Endothelial cell of umbilical vein (primary cell): ENCODE data around the gene FRS2. TPM values are rescaled to one million over a fixed set of nuclear protein-coding genes. Genes with fewer than 3 reads are reported as not detected.

Experiments used
- BruUV-seq: library from RNA; stranded (reverse); fragments of 400-500 nt; replicated peaks from 2 replicates; lab custom pipeline; 2021; lab: Mats Ljungman, UMichigan
- CTCF ChIA-PET: fragments of 300-600, 350-600 bp; sonication (Branson Sonifier 250); formaldehyde crosslinking; loops from one replicate; lab custom pipeline; 2021; ENCODE audit warnings: antibody characterized with exemption, inconsistent platforms; lab: Charles Lee
- POLR2A ChIA-PET: fragments of 300-600, 350-600 bp; sonication (Branson Sonifier 250); formaldehyde crosslinking; loops from one replicate; lab custom pipeline; 2021; ENCODE audit warnings: antibody characterized with exemption, inconsistent platforms; lab: Charles Lee
- DNase-seq: peaks from one replicate; pipeline ENCODE4 v3.0.0-alpha.2; 2011; ENCODE audit warnings: low read depth, low spot score
- FAIRE-seq: peaks from 2 replicates; lab custom pipeline; 2011; peaks lifted over from hg19 to GRCh38; lab: Jason Lieb, UNC
- H2AFZ ChIP-seq: 2 replicates; pipeline ENCODE4 v1.6.0; 2012; ENCODE audit warnings: low read depth, low read length, control low read depth, inconsistent platforms
- H3K27ac ChIP-seq: 2 replicates; pipeline ENCODE4 v1.5.1; 2011; ENCODE audit warnings: low read depth, mild to moderate bottlenecking, control low read depth, low read length, moderate library complexity; ENCODE audit not compliant: insufficient read depth
- H3K27me3 ChIP-seq, 2 experiments: 2 replicates each; pipeline versions ENCODE4 v1.6.0 to v1.6.1; 2011; ENCODE audit warnings: low read length in 2 of 2, mixed read lengths in 1 of 2; ENCODE audit not compliant: control insufficient read depth in 2 of 2, insufficient read depth in 2 of 2
- H3K36me3 ChIP-seq, 2 experiments: 2 replicates in 1 of 2; 3 replicates in 1 of 2; pipeline ENCODE4 v1.5.1; 2011; ENCODE audit warnings: low read length in 2 of 2, mild to moderate bottlenecking in 1 of 2, moderate library complexity in 1 of 2; ENCODE audit not compliant: control insufficient read depth in 2 of 2, insufficient read depth in 2 of 2; ENCODE audit errors: extremely low read depth in 1 of 2
- H3K4me1 ChIP-seq: 3 replicates; pipeline ENCODE4 v1.5.1; 2011; ENCODE audit warnings: mild to moderate bottlenecking, low read length; ENCODE audit not compliant: control insufficient read depth, insufficient read depth; ENCODE audit errors: extremely low read depth
- H3K4me2 ChIP-seq: 2 replicates; pipeline ENCODE4 v1.6.1; 2011; ENCODE audit warnings: low read length, control low read depth, mixed read lengths; ENCODE audit not compliant: insufficient read depth
- H3K4me3 ChIP-seq, 3 experiments: fragments of 200-600 bp in 1 of 3; sonication (generic), shearing (Covaris generic) in 1 of 3; replicated peaks in 1 of 3; 2 replicates each; pipeline ENCODE4 v1.5.1; 2011 to 2016; ENCODE audit warnings: control low read depth in 3 of 3, low read length in 3 of 3, mild to moderate bottlenecking in 2 of 3, inconsistent platforms in 1 of 3, low read depth in 1 of 3, moderate library complexity in 1 of 3; ENCODE audit not compliant: insufficient read depth in 1 of 3
- H3K79me2 ChIP-seq: 2 replicates; pipeline ENCODE4 v1.6.0; 2012; ENCODE audit warnings: low read length, inconsistent platforms; ENCODE audit not compliant: control insufficient read depth, insufficient read depth
- H3K9ac ChIP-seq: replicated peaks from 2 replicates; pipeline ENCODE3; 2011; ENCODE audit warnings: low read length, control low read depth; ENCODE audit not compliant: insufficient read depth; ENCODE audit errors: extremely low read depth
- H3K9me1 ChIP-seq: replicated peaks from 3 replicates; pipeline ENCODE4 v1.6.0; 2011; ENCODE audit warnings: mild to moderate bottlenecking, low read length; ENCODE audit not compliant: control insufficient read depth, insufficient read depth; ENCODE audit errors: extremely low read depth
- H3K9me3 ChIP-seq: replicated peaks from 2 replicates; pipeline ENCODE4 v1.5.1; 2012; ENCODE audit warnings: low read length, inconsistent platforms; ENCODE audit not compliant: control insufficient read depth, insufficient read depth
- H4K20me1 ChIP-seq: replicated peaks from 2 replicates; pipeline ENCODE3; 2011; ENCODE audit warnings: mild to moderate bottlenecking, low read length; ENCODE audit not compliant: control insufficient read depth, insufficient read depth; ENCODE audit errors: extremely low read depth
- EZH2 ChIP-seq: IDR thresholded peaks from 2 replicates; pipeline ENCODE4 v1.6.1; 2012; ENCODE audit warnings: borderline replicate concordance, low read depth, mild to moderate bottlenecking, moderate library complexity, low read length, inconsistent platforms; ENCODE audit not compliant: severe bottlenecking
- FOS ChIP-seq: IDR thresholded peaks from 2 replicates; pipeline ENCODE4 v1.6.1; 2011; ENCODE audit warnings: mild to moderate bottlenecking, low read length, moderate library complexity, borderline replicate concordance; ENCODE audit not compliant: insufficient read depth
- GATA2 ChIP-seq: IDR thresholded peaks from 2 replicates; pipeline ENCODE4 v1.7.0; 2011; ENCODE audit warnings: low read depth, mild to moderate bottlenecking, moderate library complexity, mixed read lengths, low read length; ENCODE audit not compliant: insufficient read length, insufficient read depth
- JUN ChIP-seq: IDR thresholded peaks from 2 replicates; pipeline ENCODE4 v1.6.1; 2011; ENCODE audit warnings: borderline replicate concordance, low read depth; ENCODE audit not compliant: insufficient read length, insufficient read depth
- MYC ChIP-seq: IDR thresholded peaks from one replicate; pipeline ENCODE4 v1.6.1; 2011; ENCODE audit warnings: mild to moderate bottlenecking, low read depth, low read length
- POLR2A ChIP-seq: IDR thresholded peaks from 2 replicates; pipeline ENCODE4 v1.6.1; 2012; ENCODE audit warnings: low read depth, mild to moderate bottlenecking, control low read depth, low read length
- POLR2AphosphoS5 ChIP-seq: IDR thresholded peaks from 2 replicates; pipeline ENCODE4 v1.6.1; 2012; ENCODE audit warnings: low read depth, mild to moderate bottlenecking, control low read depth, low read length, moderate library complexity; ENCODE audit not compliant: insufficient read depth
- dilution Hi-C: fragments of 300-500 bp; cut with MboI; formaldehyde crosslinking; loops from one replicate; pipeline ENCODE4 v1.15.0; 2019; ENCODE audit warnings: low sequenced_read_pairs; ENCODE audit not compliant: extremely low pct_ligation_motif_present
- intact Hi-C: fragments of 100-400 bp; cut with micrococcal nuclease; formaldehyde crosslinking; loops from one replicate; pipeline ENCODE4 v1.10.0; 2022
- polyA plus RNA-seq, 4 experiments: library from polyadenylated mRNA; depleted of rRNA in 3 of 4; stranded (reverse) in 3 of 4; unstranded in 1 of 4; fragments of >200 nt; gene quantifications; 2 replicates each; pipeline versions ENCODE4 v1.2.1 to v1.2.3, GENCODE V29; 2011 to 2012; ENCODE audit warnings: missing spikeins in 1 of 4
- total RNA-seq: library from RNA; stranded (reverse); gene quantifications from 2 replicates; pipeline ENCODE4 v1.2.3, GENCODE V29; 2021
- TF ChIP-seq, protein P1 (sequence below): IDR thresholded peaks from 2 replicates; pipeline ENCODE4 v1.6.1; 2011; ENCODE audit not compliant: insufficient read depth, insufficient read length
- TF ChIP-seq, protein P2 (sequence below), 2 donors: IDR thresholded peaks; 1 replicate in 1 of 2; 2 replicates in 1 of 2; pipeline ENCODE4 v1.5.1; 2011; ENCODE audit warnings: low read length in 2 of 2, mild to moderate bottlenecking in 2 of 2, moderate library complexity in 2 of 2, control low read depth in 1 of 2, inconsistent platforms in 1 of 2, low read depth in 1 of 2; ENCODE audit not compliant: insufficient read depth in 1 of 2; ENCODE audit errors: extremely low read depth in 1 of 2

FRS2 gene
- total and polyA plus RNA-seq, 2 donors (not counting 3 experiments of a cell fraction or from before 2014, with no cell fraction given), result 6.3 to 15.5 TPM

DNA sequence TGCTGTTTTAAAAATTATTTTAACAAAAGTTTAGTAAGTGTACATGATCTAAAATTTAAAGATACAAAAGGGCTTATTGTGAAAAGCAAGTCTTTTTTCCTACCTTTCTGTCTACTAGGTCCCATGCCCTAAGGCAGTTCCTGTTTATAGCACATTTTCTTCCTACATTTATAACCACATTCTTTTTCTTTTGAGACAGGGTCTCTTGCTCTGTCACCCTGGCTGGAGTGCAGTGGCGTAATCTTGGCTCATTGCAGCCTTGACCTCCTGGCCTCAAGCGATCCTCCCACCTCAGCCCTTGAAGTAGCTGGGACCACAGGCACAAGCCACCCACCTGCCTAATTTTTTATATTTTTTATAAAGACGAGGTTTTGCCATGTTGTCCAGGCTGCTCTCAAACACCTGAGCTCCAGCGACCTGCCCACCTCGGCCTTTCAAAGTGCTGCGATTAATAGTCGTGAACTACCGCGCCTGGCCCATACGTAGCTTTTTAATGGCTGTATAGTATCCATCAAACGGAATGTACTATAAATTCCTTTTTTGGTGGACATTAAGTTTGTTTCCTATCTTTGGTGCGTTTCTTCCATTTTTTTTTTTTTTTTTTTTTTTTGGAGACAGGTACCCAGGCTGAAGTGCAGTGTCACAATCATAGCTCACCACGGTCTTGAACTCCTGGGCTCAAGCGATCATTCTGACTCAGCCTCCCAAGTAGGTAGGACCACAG is 20.9 kb downstream of the FRS2 start:
- dilution Hi-C loops (no loop called here), intact Hi-C loops (no loop called here)
- H2AFZ ChIP-seq, result no peak overlapping the region
- no peak overlapping the region for H3K27ac ChIP-seq
- no peaks in the 10 kb centered on the region for H3K27me3 ChIP-seq
- TF ChIP-seq, protein P1, sequence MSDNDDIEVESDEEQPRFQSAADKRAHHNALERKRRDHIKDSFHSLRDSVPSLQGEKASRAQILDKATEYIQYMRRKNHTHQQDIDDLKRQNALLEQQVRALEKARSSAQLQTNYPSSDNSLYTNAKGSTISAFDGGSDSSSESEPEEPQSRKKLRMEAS, result no peak
- TF ChIP-seq GATA2, result no peak
- H3K4me3 ChIP-seq, result no peak overlapping the region
- no peak overlapping the region for H3K4me2 ChIP-seq
- H3K9me3 ChIP-seq, result no peaks in the 10 kb centered on the region
- DNase-seq (no peak), FAIRE-seq (no peak)
- H3K9ac ChIP-seq, result no peak overlapping the region
- H3K9me1 ChIP-seq, result no peaks in the 10 kb centered on the region
- no peaks in the 10 kb centered on the region for H3K36me3 ChIP-seq
- POLR2A ChIA-PET, result no interaction called here
- H4K20me1 ChIP-seq, result peaks cover 12% of the 10 kb centered on the region
- no peaks in the 10 kb centered on the region for H3K4me1 ChIP-seq
- CTCF ChIA-PET, result interaction anchor here (1.0 kb wide), 1 partner anchor 10 kb away, joined by 3 read pairs; no protein-coding TSS in a partner anchor
- BruUV-seq, result no TSS peak
- peaks cover 87% of the 10 kb centered on the region for H3K79me2 ChIP-seq

DNA sequence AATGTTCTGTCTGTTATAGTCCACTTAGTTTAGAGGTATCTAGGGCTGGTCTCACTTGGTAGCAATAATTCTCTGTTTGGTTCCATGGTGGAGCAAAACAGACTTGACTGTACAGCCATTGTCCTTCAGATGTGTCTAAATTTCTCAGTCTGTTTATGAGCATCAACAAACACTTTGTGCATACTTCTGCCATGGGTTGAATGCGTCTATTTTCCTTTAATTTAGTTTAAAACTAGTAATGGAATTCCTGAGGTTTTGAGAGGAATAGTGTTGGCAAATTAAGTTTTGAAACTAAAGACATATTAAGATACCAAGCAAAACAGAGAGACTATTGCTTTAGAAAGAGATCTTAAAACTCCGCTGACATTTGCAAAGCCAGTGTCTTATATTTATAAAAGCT is 22.6 kb downstream of the FRS2 start:
- Histone ChIP-seq H3K36me3 (no peaks in the 10 kb centered on the region), H3K79me2 (peaks cover 87% of the 10 kb centered on the region), H3K9me1 (no peaks in the 10 kb centered on the region), H3K4me3 (no peak overlapping the region), H3K4me1 (no peaks in the 10 kb centered on the region), H4K20me1 (peaks cover 8% of the 10 kb centered on the region), H2AFZ (no peak overlapping the region), H3K9ac (no peak overlapping the region), H3K27me3 (no peaks in the 10 kb centered on the region), H3K9me3 (no peaks in the 10 kb centered on the region), H3K27ac (no peak overlapping the region), H3K4me2 (no peak overlapping the region)
- ChIA-PET POLR2A (no interaction called here), CTCF (interaction anchor here (0.8 to 3.0 kb wide), 4 partner anchors 9 to 78 kb away, joined by 3 to 12 read pairs (median 4); no protein-coding TSS in a partner anchor)
- no TSS peak for BruUV-seq
- dilution Hi-C loops, result no loop called here
- FAIRE-seq, result no peak
- no peak for DNase-seq
- TF ChIP-seq POLR2A (no peak), EZH2 (no peak), GATA2 (no peak), FOS (no peak), MYC (no peak), POLR2AphosphoS5 (no peak), JUN (no peak)
- TF ChIP-seq, protein P2, sequence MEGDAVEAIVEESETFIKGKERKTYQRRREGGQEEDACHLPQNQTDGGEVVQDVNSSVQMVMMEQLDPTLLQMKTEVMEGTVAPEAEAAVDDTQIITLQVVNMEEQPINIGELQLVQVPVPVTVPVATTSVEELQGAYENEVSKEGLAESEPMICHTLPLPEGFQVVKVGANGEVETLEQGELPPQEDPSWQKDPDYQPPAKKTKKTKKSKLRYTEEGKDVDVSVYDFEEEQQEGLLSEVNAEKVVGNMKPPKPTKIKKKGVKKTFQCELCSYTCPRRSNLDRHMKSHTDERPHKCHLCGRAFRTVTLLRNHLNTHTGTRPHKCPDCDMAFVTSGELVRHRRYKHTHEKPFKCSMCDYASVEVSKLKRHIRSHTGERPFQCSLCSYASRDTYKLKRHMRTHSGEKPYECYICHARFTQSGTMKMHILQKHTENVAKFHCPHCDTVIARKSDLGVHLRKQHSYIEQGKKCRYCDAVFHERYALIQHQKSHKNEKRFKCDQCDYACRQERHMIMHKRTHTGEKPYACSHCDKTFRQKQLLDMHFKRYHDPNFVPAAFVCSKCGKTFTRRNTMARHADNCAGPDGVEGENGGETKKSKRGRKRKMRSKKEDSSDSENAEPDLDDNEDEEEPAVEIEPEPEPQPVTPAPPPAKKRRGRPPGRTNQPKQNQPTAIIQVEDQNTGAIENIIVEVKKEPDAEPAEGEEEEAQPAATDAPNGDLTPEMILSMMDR (IDR thresholded peaks at IDR 0.05; ENCODE audit: extremely low read depth in 1 of 2, insufficient read depth in 1 of 2, low read depth in 1 of 2, low read length in 2 of 2), result no peak
- TF ChIP-seq, protein P1, result no peak
- intact Hi-C loops, result no loop called here
